Activated naive CD8-positive, alpha-beta T cell treated with anti-CD3 and anti-CD28 coated beads, Interleukin-2, amount 50 U/mL, for 24 hours (primary cell): ENCODE measurements around the gene PSG2.
"Not testable (repeated sequence)": the region's sequence is repeated elsewhere in the genome, so short reads cannot be mapped to it uniquely, and the experiment has no call there.

Source experiments
- ATAC-seq: fragments of 150-1000 bp; cut with Tn5 transposase; one replicate; pipeline ENCODE4 v1.10.0; 2021
- DNase-seq: peaks from one replicate; pipeline ENCODE4 v3.0.0; 2021
- H3K27ac Mint-ChIP-seq: one replicate; pipeline ENCODE4 v1.8.0; 2021; ENCODE audit warnings: mild to moderate bottlenecking, mixed read lengths
- H3K27me3 Mint-ChIP-seq: one replicate; pipeline ENCODE4 v1.8.0; 2021; ENCODE audit warnings: mixed read lengths
- H3K36me3 Mint-ChIP-seq: one replicate; pipeline ENCODE4 v1.8.0; 2021; ENCODE audit warnings: low read depth, mixed read lengths
- H3K4me1 Mint-ChIP-seq: one replicate; pipeline ENCODE4 v1.8.0; 2021; ENCODE audit warnings: mixed read lengths
- H3K4me3 Mint-ChIP-seq: one replicate; pipeline ENCODE4 v1.8.0; 2021; ENCODE audit warnings: mild to moderate bottlenecking, moderate library complexity, mixed read lengths
- H3K9me3 Mint-ChIP-seq: one replicate; pipeline ENCODE4 v1.8.0; 2021; ENCODE audit warnings: mixed read lengths

The PSG2 gene

GRCh38 chr19:43082601-43083000 lies at the start of gene PSG2:
TSS of gene PSG2 (minus strand) at chr19:43082701. CDS start at chr19:43082569, 132 bp downstream.
- H3K27ac Mint-ChIP-seq, ATAC-seq, H3K4me1 Mint-ChIP-seq, H3K9me3 Mint-ChIP-seq, H3K4me3 Mint-ChIP-seq, DNase-seq, H3K36me3 Mint-ChIP-seq: not testable (repeated sequence)
- peaks cover 10% of the 10 kb centered on the region for H3K27me3 Mint-ChIP-seq

DNA sequence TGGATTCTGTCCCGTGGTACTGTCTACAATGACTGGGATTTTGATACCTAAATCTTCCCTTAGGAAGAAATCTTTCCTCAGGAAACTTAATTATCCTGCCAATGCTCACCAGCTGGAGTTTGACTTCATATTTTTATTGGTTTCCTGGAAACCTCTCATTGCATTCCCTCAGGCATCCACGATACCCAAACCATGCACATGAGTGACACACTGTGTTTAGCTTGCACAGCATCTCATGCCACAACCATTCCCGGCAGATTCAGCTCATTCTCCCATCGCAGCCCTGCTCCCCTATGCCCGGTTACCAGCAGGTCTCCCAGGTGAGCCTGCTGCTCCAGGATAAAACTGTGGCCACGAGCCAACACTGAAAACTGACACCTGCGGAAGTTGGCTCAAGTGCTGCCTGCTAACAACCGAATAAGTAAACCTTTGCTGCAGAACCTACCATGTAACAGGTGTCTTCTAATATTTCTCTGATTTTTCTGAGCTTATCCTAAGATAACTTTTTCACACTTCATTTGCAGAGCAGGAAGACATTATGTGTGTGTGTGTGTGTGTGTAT lies 48.9 kb upstream of the PSG2 start:
- H3K4me3 Mint-ChIP-seq, H3K27ac Mint-ChIP-seq, H3K36me3 Mint-ChIP-seq, DNase-seq, H3K27me3 Mint-ChIP-seq, ATAC-seq, H3K9me3 Mint-ChIP-seq, H3K4me1 Mint-ChIP-seq: not testable (repeated sequence)

DNA sequence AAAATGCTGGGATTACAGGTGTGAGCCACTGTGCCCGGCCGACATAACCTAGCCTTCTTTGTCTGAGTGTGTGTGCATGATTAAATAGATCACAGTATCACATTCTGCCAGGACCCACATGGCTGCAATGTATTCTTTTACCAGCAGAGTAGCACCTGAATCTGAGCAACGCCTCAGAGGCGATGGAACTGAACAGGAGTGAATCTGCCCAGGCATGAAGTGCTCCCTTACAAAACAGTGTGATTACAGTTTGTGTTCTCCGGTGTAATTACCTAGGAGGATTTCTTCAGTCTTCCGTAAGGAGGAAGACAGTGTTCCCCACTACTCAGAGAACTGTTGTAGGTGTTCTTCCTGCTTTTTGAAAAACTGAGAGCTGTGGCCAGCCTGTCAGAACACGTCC lies 46.7 kb upstream of the PSG2 start:
- not testable (repeated sequence) for DNase-seq, H3K9me3 Mint-ChIP-seq, H3K27me3 Mint-ChIP-seq, ATAC-seq, H3K27ac Mint-ChIP-seq, H3K4me3 Mint-ChIP-seq, H3K4me1 Mint-ChIP-seq, H3K36me3 Mint-ChIP-seq

DNA sequence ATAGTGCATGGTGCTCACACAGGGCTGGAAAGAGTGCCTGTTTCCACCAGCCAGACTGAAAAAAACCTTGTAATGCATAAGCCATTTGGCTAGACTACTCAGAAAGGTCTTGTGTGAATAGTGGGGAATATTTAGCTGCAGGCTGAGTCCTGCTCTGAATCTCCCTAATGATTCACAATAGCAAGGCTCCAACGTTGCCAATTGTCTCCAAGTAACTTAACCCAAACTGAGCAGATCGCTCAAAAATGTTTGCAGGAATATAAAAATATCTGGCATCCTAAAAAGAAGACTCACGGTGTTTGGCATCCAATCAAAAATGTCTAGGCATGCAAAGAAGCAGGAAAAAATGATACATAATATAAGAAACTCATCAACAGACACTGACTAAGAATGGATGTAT lies 44.8 kb upstream of the PSG2 start:
- H3K36me3 Mint-ChIP-seq, DNase-seq, ATAC-seq, H3K4me1 Mint-ChIP-seq, H3K27me3 Mint-ChIP-seq, H3K27ac Mint-ChIP-seq, H3K4me3 Mint-ChIP-seq, H3K9me3 Mint-ChIP-seq: not testable (repeated sequence)

DNA sequence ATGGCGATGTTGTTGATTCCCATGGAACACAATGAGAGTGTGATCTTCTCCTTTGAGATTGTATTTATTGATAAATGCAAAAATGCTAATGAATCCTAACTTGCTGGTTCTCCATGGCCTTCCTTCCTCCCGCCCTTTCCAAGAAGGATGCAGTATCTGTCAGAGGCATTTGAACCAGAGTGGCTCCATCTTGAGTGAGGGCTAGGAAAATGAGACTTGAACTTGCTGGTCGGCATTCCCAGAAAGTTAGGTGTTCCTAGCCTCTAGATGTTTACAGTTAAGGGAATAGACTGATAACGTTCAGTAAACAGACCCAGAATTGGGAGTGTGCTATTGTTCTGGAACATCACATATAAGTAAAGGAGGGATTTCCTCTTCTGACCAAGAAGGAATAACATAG lies 44.2 kb upstream of the PSG2 start:
- Mint-ChIP-seq H3K4me1 (no peaks in the 10 kb centered on the region), H3K27me3 (peaks cover 4% of the 10 kb centered on the region), H3K27ac (no peak overlapping the region), H3K9me3 (no peaks in the 10 kb centered on the region), H3K36me3 (no peaks in the 10 kb centered on the region), H3K4me3 (no peak overlapping the region)
- DNase-seq (no peak), ATAC-seq (no peak)

DNA sequence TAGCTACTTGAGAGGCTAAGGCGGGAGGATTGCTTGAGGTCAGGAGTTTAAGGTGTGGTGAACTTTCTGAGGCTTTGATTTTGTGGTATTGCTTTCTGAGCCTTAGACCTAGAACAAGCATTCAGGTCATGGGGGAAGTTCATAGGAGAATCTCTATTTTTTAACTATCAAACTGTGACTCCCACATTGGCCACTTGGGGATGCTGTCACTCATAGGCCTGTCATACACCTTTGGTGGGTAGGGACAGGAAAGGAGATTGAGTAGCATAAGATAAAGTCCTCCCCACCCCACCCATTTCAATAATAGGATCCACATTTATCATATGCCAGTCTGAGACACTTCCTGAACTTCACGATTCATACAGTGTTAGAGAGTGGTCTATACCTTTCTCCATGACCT lies 41.9 kb upstream of the PSG2 start:
- no peak overlapping the region for H3K4me3 Mint-ChIP-seq
- DNase-seq (no peak), ATAC-seq (no peak)
- H3K4me1 Mint-ChIP-seq = no peaks in the 10 kb centered on the region
- H3K27me3 Mint-ChIP-seq = peaks cover 4% of the 10 kb centered on the region
- peaks cover 5% of the 10 kb centered on the region for H3K9me3 Mint-ChIP-seq
- peaks cover 1% of the 10 kb centered on the region for H3K36me3 Mint-ChIP-seq
- H3K27ac Mint-ChIP-seq = no peak overlapping the region

GRCh38 chr19:43120433-43121026 lies 38.0 kb upstream of the PSG2 start:
- H3K4me1 Mint-ChIP-seq, ATAC-seq, H3K27ac Mint-ChIP-seq, DNase-seq, H3K4me3 Mint-ChIP-seq, H3K27me3 Mint-ChIP-seq, H3K36me3 Mint-ChIP-seq, H3K9me3 Mint-ChIP-seq: not testable (repeated sequence)

- H3K36me3 Mint-ChIP-seq, H3K4me3 Mint-ChIP-seq, H3K27me3 Mint-ChIP-seq, H3K4me1 Mint-ChIP-seq, H3K27ac Mint-ChIP-seq, DNase-seq, ATAC-seq: not testable (repeated sequence)
- H3K9me3 Mint-ChIP-seq = peaks cover 11% of the 10 kb centered on the region
Observed at GRCh38 chr19:43119526-43119925, 37.0 kb upstream of the PSG2 start.

- not testable (repeated sequence) for DNase-seq, ATAC-seq, H3K36me3 Mint-ChIP-seq, H3K4me1 Mint-ChIP-seq, H3K27me3 Mint-ChIP-seq, H3K27ac Mint-ChIP-seq, H3K4me3 Mint-ChIP-seq
- H3K9me3 Mint-ChIP-seq = peaks cover 24% of the 10 kb centered on the region
Observed at GRCh38 chr19:43116421-43116820, 33.9 kb upstream of the PSG2 start.

DNA sequence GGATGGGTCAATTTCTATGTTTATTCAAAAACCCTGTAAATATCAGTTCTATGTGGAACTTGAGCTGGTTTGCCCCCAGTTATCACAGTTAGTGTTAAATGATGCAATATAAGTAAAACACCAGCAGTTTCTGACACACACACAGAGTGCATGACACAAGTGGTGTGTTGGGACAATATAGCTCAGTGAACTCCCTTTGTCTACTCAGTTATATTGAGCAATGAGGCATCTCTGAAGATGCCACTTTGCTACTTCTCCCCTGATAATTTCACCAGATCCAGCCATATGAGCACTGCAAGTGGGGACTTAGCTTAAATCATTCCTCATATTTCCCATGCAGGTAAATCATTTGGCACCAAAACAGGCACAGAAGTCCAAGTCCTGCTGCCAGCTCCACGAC lies 33.0 kb upstream of the PSG2 start:
- not testable (repeated sequence) for H3K4me1 Mint-ChIP-seq, DNase-seq, ATAC-seq, H3K27ac Mint-ChIP-seq, H3K4me3 Mint-ChIP-seq, H3K27me3 Mint-ChIP-seq, H3K36me3 Mint-ChIP-seq
- peaks cover 24% of the 10 kb centered on the region for H3K9me3 Mint-ChIP-seq

DNA sequence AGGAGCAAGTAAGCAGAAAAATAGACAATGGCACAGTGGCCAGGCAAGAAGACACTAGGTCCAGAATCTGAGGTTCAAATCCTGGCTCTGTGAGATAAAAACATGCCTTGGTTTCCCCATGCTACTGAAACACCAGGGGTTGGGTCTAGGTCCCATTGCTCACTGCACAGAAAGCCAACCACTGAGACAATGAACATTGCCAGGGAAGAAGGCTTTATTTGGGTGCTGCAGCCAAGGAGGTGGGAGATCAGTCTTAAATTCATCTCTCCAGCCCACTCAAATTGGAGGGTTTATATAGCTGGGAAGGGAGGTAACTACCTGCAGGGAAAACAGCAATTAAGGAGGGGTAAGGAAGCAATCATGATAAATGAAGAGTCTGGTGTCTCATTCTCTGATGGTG lies 32.6 kb upstream of the PSG2 start:
- H3K27me3 Mint-ChIP-seq, H3K4me3 Mint-ChIP-seq, ATAC-seq, H3K27ac Mint-ChIP-seq, DNase-seq, H3K4me1 Mint-ChIP-seq, H3K36me3 Mint-ChIP-seq: not testable (repeated sequence)
- H3K9me3 Mint-ChIP-seq = peaks cover 19% of the 10 kb centered on the region

DNA sequence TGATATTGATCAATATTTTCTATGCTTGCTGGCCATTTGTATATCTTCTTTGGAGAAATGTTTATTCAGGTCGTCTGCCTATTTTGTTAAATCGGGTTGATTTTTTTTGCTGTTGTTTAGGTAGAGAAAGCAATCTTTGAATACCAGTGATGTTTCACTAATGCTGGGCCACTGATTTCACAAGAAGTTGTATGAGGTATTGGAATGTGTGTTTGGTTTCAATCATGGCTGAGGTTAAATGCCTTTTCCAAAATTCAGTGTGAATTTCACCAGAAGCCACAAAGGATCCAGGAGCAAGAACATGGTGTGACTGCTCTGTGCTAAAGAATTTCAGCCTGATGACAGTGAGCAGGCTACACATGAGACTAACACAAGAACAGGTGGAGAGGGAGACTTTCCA lies 32.1 kb upstream of the PSG2 start:
- not testable (repeated sequence) for ATAC-seq, H3K4me3 Mint-ChIP-seq, H3K4me1 Mint-ChIP-seq, H3K27ac Mint-ChIP-seq, DNase-seq, H3K36me3 Mint-ChIP-seq, H3K27me3 Mint-ChIP-seq
- peaks cover 19% of the 10 kb centered on the region for H3K9me3 Mint-ChIP-seq

- H3K27ac Mint-ChIP-seq, H3K36me3 Mint-ChIP-seq, H3K4me1 Mint-ChIP-seq, H3K27me3 Mint-ChIP-seq, ATAC-seq, DNase-seq, H3K4me3 Mint-ChIP-seq: not testable (repeated sequence)
- peaks cover 15% of the 10 kb centered on the region for H3K9me3 Mint-ChIP-seq
Observed at GRCh38 chr19:43107401-43107800, 24.9 kb upstream of the PSG2 start.

GRCh38 chr19:43105496-43105895 lies 23.0 kb upstream of the PSG2 start:
- peaks cover 19% of the 10 kb centered on the region for H3K9me3 Mint-ChIP-seq
- no peak overlapping the region for H3K4me3 Mint-ChIP-seq
- ATAC-seq (no peak), DNase-seq (no peak)
- no peaks in the 10 kb centered on the region for H3K4me1 Mint-ChIP-seq
- H3K36me3 Mint-ChIP-seq = peaks cover 2% of the 10 kb centered on the region
- no peak overlapping the region for H3K27ac Mint-ChIP-seq
- peaks cover 2% of the 10 kb centered on the region for H3K27me3 Mint-ChIP-seq

DNA sequence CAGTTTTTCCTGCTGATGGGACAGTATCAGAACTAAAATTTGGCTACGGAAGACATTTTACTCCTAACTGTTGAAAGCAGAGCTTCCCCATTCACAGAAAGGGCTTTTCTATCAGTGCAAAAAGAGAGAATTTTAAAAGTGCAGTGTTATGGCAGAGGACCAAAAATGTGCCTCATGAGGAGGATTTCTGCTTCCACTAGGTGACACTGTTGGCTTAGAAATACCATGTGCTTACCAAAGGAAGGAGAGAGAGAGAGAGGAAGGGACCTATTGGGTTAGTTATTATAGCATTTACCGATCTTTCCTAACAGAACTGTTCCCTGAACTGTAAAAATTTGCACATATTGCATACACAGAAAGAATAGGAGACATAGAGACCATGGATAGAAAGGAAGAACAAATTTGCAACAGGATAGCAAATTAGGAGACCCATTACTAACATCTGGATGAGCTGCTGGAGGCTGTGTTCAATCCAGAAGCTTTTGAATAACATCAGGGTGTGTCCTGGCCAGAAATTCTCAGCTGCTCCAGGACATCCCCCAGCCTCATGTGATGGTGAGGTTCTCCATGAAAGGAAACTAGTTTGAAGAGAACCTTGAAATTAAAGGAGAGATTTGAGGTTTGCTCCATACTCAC lies 21.8 kb upstream of the PSG2 start:
- ATAC-seq, H3K4me3 Mint-ChIP-seq, DNase-seq, H3K27me3 Mint-ChIP-seq, H3K4me1 Mint-ChIP-seq, H3K27ac Mint-ChIP-seq, H3K36me3 Mint-ChIP-seq: not testable (repeated sequence)
- H3K9me3 Mint-ChIP-seq = peaks cover 19% of the 10 kb centered on the region
